Measurements from ENCODE around the gene FAM124B. TPM values are rescaled to one million over a fixed set of nuclear protein-coding genes. Genes with fewer than 3 reads are reported as not detected.

FAM124B gene
- polyA plus RNA-seq, 3 donors: 1.8 to 2.1 (median 2.0) TPM

DNA sequence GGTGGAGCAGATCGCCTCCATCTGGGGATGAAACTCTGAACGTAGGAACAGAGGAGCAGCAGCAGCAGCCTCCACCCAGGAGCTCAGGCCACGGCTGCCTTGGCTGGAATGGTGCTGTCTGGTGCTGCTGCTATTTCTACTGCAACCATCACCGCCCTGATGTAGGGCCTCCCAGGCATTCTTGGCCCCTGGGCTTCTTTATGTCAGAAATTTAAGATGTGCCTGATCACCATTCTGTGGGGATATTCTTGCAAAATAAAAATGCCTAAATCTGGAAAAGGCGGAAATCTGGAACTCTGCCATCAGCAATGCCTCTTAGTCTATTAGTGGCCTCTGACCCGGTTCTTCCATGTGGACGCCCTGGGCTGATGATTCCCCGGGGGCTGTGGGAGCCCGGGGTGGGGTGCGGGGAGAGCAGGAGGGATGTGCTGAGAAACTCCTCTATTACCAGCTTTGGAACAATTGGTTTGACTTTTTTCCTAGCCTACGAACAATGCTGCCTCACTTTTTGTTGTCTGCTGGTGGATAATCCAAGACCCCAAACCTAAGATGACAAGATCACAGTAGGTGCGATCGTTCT is 47.2 kb downstream of the FAM124B start:
- Histone ChIP-seq H3K9me3 (replicated peaks in 1 of 2; ENCODE audit: control insufficient read depth in 1 of 2, insufficient read depth in 1 of 2, low read length in 2 of 2) (no peaks in the 10 kb centered on the region), H3K9ac (ENCODE audit: insufficient read depth, low read length, poor library complexity, severe bottlenecking) (no peak overlapping the region), H3K36me3 (replicated peaks in 1 of 2; ENCODE audit: control insufficient read depth in 1 of 2, insufficient read depth in 2 of 2, low read length in 2 of 2) (no peaks in the 10 kb centered on the region), H3K4me1 (ENCODE audit: control insufficient read depth in 1 of 2, insufficient read depth in 2 of 2, low read length in 2 of 2) (peaks cover 0 to 4% of the 10 kb centered on the region in 2 donors), H2AFZ (ENCODE audit: insufficient read depth, low read depth, low read length, poor library complexity, severe bottlenecking) (no peak overlapping the region), H3K4me2 (replicated peaks; ENCODE audit: extremely low read depth, low read length, poor library complexity, severe bottlenecking) (no peak overlapping the region), H3K27me3 (ENCODE audit: control insufficient read depth in 2 of 2, insufficient read depth in 2 of 2, low read length in 2 of 2) (no peaks in the 10 kb centered on the region), H3K4me3 (replicated peaks in 1 of 3; ENCODE audit: low read depth in 2 of 3, low read length in 3 of 3) (no peak overlapping the region), H4K20me1 (ENCODE audit: insufficient read depth, low read length) (no peaks in the 10 kb centered on the region), H3K27ac (ENCODE audit: low read depth in 1 of 2, low read length in 2 of 2) (no peak overlapping the region), H3K79me2 (ENCODE audit: insufficient read depth, low read length) (no peaks in the 10 kb centered on the region)
- Mint-ChIP-seq H3K9me3 (no peaks in the 10 kb centered on the region), H3K36me3 (no peaks in the 10 kb centered on the region), H3K27ac (no peak overlapping the region), H3K4me3 (no peak overlapping the region), H3K4me1 (peaks cover 2% of the 10 kb centered on the region), H3K27me3 (ENCODE audit: low read depth in 3 of 3) (peaks cover 1 to 6% (median 2%) of the 10 kb centered on the region in 3 donors)
- WGBS (ENCODE audit: insufficient coverage): 95% methylated on average over 7 of the region's 13 CpGs
- intact Hi-C loops (cut with micrococcal nuclease): loop anchor here (5.0 to 10.0 kb wide), 4 partner anchors 98 to 1310 kb away; no protein-coding TSS in a partner anchor
- TF ChIP-seq, protein P1, sequence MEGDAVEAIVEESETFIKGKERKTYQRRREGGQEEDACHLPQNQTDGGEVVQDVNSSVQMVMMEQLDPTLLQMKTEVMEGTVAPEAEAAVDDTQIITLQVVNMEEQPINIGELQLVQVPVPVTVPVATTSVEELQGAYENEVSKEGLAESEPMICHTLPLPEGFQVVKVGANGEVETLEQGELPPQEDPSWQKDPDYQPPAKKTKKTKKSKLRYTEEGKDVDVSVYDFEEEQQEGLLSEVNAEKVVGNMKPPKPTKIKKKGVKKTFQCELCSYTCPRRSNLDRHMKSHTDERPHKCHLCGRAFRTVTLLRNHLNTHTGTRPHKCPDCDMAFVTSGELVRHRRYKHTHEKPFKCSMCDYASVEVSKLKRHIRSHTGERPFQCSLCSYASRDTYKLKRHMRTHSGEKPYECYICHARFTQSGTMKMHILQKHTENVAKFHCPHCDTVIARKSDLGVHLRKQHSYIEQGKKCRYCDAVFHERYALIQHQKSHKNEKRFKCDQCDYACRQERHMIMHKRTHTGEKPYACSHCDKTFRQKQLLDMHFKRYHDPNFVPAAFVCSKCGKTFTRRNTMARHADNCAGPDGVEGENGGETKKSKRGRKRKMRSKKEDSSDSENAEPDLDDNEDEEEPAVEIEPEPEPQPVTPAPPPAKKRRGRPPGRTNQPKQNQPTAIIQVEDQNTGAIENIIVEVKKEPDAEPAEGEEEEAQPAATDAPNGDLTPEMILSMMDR (IDR thresholded peaks at IDR 0.05): no peak
- no peak for DNase-seq

- Histone ChIP-seq H2AFZ (ENCODE audit: insufficient read depth, low read depth, low read length, poor library complexity, severe bottlenecking) (no peak overlapping the region), H3K27me3 (ENCODE audit: control insufficient read depth in 2 of 2, insufficient read depth in 2 of 2, low read length in 2 of 2) (no peaks in the 10 kb centered on the region), H3K36me3 (replicated peaks in 1 of 2; ENCODE audit: control insufficient read depth in 1 of 2, insufficient read depth in 2 of 2, low read length in 2 of 2) (no peaks in the 10 kb centered on the region), H3K4me1 (ENCODE audit: control insufficient read depth in 1 of 2, insufficient read depth in 2 of 2, low read length in 2 of 2) (no peaks in the 10 kb centered on the region), H3K79me2 (ENCODE audit: insufficient read depth, low read length) (no peaks in the 10 kb centered on the region), H3K4me2 (replicated peaks; ENCODE audit: extremely low read depth, low read length, poor library complexity, severe bottlenecking) (no peak overlapping the region), H3K9me3 (replicated peaks in 1 of 2; ENCODE audit: control insufficient read depth in 1 of 2, insufficient read depth in 1 of 2, low read length in 2 of 2) (no peaks in the 10 kb centered on the region), H3K9ac (ENCODE audit: insufficient read depth, low read length, poor library complexity, severe bottlenecking) (no peak overlapping the region), H3K4me3 (replicated peaks in 1 of 3; ENCODE audit: low read depth in 2 of 3, low read length in 3 of 3) (no peak overlapping the region), H3K27ac (ENCODE audit: low read depth in 1 of 2, low read length in 2 of 2) (no peak overlapping the region), H4K20me1 (ENCODE audit: insufficient read depth, low read length) (no peaks in the 10 kb centered on the region)
- DNase-seq: no peak
- Mint-ChIP-seq H3K4me3 (no peak overlapping the region), H3K36me3 (no peaks in the 10 kb centered on the region), H3K27me3 (ENCODE audit: low read depth in 3 of 3) (peaks cover 0 to 10% (median 5%) of the 10 kb centered on the region in 3 donors), H3K4me1 (peaks cover 3% of the 10 kb centered on the region), H3K27ac (no peak overlapping the region), H3K9me3 (no peaks in the 10 kb centered on the region)
- no CpG with 5 or more reads among the region's 1 CpG for WGBS (ENCODE audit: insufficient coverage)
- TF ChIP-seq, protein P1 (IDR thresholded peaks at IDR 0.05): no peak
- intact Hi-C loops (cut with micrococcal nuclease): loop anchor here in 1 of 2 donors (10.0 kb wide), 1 partner anchor 1314 kb away; no protein-coding TSS in a partner anchor
Observed at GRCh38 chr2:224350703-224351102, 51.2 kb downstream of the FAM124B start.
